NCI-H2029 (cell line): ENCODE measurements around the gene CFAP74.

Experiments
- DNase-seq: peaks from one replicate; lab custom pipeline; 2025; lab: John Stamatoyannopoulos, UW

Gene CFAP74

GRCh38 chr1:1926886-1927660 is 76.5 kb downstream of the CFAP74 start:
- DNase-seq, result no peak

DNA sequence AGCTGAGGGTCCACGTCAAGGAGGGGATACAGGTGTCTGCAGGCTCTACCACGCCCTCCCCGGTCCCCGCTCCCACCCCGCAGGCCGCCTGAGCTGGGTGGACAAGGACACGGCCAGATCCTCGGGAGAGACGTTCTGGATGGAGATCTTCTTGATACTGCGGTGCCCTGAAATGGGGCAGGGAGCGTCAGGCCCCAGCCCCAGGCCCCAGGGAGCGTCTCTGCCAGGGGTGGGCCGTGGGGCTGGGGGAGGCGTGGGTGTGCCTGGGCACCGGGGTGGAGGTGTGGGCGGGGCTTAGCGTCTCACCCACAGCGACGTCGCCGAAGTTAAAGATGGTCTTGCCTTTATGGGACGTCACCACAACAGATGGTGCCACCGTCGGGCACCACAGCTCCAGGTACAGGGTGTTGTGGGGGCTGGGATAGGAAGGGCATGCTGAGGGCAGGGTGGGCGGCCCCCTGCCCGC is 77.2 kb downstream of the CFAP74 start:
- DNase-seq, result no peak

DNA sequence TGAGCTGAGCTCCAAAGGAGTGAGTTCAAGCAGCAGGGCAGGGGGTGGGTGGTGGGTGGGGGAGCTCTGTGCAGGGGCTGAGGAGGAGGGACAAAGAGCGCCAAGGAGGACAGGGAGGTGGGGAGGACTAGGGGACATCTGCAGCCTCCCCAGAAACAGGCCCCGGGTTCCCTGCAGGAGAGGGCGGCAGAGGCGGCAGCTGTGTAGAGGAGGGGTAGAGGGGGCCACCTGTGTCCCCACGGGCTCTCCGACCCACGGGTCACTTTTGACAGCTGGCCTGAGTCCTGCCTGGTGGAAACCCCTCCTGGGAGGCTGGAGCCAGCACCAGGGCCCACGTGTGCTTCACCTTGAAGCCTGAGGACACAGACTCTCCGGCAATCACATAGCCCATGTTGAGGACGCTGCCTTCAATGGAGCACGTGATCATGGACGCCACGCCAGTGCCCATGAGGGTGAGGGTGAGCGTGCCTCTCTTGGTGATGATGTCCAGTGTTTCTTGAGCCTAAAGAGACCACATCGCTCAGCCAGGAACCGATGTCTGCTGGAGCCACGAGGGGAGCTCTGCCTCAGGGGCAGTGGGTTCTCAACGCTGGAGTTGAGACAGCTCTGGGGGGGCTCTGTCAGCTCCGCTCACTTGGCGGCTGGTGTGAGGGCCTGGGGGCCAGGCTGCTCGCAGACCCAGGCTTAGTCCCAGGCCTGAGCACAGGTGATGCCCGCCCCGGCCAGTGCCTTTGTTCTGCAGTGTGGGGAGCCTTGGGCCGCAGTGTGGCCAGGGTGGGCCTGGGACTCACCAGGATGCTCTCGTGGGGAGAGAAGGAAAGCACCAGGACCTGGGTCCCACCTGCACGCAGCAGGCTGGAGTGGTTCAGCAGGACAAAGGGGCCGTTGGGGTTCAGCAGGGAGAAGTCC is 77.9 kb downstream of the CFAP74 start:
- no peak for DNase-seq

GRCh38 chr1:1924849-1925248 is 78.7 kb downstream of the CFAP74 start:
- DNase-seq, result no peak

DNA sequence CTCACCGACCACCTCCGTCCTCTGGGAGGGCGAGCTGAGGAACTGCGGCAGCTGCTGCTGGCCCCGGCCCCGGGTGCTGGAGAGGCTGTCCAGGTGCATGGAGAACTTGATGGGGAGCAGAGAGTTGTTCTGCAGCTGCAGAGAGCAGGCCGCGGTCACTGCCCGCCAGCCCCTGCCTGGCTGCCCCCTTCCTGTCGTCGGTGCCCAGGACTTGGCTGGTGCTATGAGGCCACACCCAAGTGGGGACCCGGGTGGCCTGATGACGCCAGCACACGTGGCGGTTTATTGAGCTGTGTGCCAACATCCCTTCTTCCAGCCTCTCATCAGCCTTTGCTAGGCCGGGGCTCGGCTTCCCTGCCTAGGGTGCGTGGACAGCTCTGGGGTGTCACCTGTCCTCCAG is 79.2 kb downstream of the CFAP74 start:
- DNase-seq, result no peak

DNA sequence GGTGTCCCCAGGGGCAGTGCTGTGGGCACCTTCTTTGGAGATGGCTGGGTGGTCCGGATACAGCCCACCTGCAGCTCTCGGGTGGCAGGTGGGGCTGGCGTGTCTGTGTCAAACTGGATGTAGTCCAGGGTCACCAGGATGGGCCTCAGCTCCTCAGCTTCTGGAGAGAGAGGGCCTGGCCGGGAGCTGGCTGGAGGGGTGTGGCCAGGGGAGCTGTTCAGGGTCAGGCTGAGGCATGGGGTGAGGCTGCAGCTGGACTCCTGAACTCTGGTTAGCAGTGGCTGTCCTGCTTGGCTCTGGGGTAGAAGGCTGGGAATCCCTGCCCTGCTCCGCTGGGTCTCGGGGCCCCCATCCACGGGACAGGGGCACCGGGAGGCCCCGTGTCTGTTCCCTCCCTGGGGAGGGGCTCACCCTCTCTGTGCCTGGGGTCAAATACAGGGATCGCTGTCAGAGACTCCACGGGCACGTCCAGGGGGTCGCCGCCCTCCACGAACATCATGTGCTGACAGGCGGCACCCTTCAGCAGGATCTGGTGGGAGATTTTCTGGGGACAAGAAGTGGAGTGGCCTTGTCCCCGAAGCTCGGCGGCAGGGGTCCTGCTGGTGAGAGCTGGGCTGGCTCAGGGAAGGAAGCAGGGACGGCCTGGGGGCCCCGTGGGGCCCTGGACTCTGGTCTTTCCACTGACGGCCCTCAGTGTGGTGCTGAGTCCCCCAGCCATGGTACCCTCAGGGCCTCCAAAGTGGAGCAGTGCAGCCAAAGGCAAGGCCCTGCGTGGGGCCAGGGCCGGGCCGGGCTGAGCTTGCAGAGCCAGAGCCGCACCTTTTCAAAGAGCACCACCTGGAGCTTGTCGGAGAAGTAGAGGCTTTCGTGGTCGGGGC is 80.4 kb downstream of the CFAP74 start:
- no peak for DNase-seq

- no peak for DNase-seq
These were observed 81.0 kb downstream of the CFAP74 start for GRCh38 chr1:1922702-1922955.

GRCh38 chr1:1921901-1922701 is 81.5 kb downstream of the CFAP74 start:
- no peak for DNase-seq

- no peak for DNase-seq
These were observed 82.1 kb downstream of the CFAP74 start for GRCh38 chr1:1921459-1921862.

DNA sequence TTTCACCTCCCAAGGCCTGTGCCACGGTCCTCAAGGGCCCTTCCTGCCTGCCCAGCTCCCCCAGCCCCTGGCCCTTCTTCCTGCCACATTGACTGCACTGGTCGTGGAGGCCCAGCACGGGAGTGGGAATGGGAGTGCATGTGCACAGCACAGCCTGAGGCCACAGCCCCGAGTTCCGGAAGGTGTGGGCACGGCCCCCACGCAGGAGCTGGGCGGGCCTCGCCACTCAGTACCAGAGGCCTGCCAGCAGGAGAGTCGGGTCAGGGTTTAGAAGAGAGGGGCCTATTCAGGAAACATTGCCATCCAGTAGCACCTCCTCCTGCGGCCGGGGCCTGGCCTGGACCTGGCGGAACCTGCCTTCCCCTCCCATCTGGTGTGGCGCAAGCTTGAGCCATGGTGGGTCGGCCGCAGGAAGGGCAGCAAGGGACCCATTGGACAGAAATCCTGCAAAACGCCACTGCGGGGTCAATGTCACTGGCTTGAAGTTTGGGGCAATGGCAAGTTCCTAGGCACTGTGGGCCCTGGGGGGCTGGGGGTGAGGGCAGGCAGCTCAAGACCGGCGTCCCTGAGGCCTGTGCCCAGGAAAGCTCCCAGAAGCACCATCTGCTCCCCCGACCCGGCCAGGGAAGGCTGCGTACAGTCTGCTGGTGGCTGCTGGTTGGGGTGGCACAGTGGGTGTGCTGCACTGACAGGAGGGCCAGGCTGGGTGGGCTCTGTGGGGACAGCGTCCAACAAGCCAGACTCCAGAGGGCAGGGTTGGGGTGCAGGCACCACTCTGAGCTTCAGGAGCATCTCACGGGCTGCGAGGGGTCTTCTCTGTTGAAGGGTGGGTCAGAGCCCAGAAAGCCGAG is 82.8 kb downstream of the CFAP74 start:
- DNase-seq, result no peak

DNA sequence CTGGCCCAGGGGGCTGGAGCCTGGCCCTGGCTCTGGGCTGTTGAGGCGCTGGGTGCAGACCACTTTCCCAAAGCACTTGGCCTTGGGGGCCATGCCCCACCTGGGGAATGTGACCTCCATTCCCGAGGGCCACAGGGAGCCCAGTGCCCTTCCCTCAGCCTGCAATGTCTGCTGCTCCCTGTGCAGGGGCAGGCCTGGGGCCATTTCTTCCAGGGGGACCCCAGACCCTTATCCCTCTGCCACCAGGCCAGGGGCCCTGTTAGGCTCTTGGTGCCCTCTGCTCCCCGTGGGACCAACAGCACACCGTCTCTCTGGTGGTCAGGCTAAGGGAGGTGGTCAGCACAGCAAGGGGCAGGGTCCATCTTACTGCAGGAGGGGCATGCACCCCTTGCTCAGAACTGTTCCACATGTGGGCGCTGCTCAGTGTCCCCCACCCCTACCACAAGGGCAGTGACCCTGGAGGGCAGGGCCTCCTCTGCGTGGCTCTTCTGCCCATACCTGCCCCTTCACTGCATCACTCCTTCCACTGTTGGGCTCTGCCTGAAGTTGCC is 83.5 kb downstream of the CFAP74 start:
- DNase-seq, result no peak

DNA sequence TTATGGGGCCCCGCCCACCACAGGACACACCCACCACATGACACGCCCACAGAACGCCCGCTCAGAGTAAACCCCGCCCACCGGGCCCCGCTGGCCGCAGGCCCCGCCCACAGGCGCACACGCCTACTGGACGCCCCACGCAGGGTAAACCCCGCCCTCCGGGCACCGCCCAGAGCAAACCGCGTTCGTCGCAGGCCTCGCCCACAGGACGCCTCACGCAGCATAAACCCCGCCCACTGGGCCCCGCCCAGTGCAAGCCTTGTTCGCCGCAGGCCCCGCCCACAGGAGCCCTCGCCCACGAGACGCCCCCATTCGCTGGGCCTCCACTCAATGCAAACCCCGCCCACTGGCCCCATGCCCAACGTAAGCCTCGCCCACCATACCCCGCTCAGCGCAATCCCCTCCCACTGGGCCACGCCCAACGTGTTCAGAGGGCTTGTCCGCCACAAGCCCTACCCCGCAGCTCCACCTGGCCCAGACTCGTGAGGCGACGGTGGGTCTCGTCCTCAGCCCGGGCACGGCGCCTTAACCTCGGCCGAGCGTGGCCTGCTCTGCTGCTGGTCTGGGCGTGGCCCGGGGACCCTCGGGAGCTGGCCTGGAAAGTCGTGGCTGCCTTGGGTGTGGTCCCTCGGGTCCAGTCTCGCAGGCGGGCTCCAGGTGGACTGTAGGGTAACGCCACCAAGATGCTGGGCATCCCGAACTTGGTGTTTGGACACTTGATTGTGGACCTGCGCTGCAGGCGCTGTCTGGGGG is 84.1 kb downstream of the CFAP74 start:
- peak; percentile 96 for DNase-seq

DNA sequence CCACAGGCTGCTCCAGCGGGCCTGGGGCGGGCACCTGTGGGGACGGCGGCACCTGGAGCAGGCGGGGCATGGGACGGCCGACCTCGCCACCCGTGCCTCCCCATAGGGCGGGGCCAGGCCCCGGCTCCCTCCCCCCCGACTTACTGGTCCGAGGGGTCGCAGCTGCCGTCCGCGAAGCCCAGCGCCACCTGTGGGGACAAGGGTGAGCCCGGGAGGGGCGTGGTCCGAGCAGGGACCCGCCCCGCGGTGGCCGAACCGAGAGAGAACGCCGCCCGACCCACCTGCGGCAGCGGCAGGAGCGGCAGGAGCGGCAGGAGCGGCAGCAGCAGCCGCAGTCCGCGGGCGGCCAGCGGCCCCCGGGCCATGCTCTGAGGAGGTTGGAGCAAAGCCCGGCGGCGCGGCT is 84.7 kb downstream of the CFAP74 start, which contains the start of gene TMEM52:
Gene TMEM52, minus strand, starts transcription at position 379 of the 403 bp plus-strand sequence. Its CDS starts 14 bp downstream, at position 365.
- no peak for DNase-seq

DNA sequence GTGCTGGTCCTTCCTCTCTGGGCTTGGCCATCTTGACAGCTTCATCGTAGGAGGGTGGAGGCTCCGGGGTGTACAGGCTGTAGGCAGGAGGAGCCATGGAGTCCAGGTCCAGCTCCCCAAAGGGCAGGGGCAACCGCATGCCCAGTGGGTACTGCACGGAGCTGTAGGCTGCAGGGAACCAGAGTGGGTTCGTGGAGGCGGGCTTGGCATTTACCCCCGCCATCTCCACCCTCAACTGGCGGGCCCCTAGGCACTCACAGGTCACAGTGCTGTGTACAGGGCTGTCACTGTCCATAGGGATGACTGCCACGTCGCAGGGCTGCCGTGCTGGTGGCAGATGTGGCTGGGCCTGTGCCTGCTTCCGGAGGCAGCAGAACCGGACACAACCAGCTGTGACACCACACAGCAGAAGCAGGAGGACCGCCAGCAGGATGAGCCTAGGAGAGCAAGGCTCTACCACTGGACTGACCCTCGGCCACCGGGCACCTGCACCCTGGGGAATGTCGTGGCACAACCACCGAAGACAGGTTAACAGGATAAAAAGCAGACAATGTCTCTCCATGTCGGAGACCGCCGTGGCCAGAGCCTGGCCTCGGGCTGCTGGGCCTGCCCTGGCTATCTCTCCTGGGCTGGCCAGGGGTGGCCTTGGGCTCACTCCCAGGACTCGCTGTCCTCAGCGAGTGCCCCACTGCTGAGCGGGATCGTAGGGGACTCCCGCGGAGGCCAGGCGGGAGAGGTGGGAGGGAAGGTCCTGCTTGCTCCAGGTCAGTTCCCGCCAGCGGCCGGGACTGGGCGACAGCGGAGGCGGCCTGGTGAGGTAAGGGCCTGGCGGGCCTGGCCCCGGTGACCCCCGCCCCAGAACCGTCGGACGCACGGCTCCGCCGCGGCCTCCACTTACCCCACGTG is 85.3 kb downstream of the CFAP74 start:
- DNase-seq, result no peak

GRCh38 chr1:1917304-1917976 is 86.1 kb downstream of the CFAP74 start:
- no peak for DNase-seq

- DNase-seq, result no peak
These were observed 86.7 kb downstream of the CFAP74 start for GRCh38 chr1:1916851-1917251.

DNA sequence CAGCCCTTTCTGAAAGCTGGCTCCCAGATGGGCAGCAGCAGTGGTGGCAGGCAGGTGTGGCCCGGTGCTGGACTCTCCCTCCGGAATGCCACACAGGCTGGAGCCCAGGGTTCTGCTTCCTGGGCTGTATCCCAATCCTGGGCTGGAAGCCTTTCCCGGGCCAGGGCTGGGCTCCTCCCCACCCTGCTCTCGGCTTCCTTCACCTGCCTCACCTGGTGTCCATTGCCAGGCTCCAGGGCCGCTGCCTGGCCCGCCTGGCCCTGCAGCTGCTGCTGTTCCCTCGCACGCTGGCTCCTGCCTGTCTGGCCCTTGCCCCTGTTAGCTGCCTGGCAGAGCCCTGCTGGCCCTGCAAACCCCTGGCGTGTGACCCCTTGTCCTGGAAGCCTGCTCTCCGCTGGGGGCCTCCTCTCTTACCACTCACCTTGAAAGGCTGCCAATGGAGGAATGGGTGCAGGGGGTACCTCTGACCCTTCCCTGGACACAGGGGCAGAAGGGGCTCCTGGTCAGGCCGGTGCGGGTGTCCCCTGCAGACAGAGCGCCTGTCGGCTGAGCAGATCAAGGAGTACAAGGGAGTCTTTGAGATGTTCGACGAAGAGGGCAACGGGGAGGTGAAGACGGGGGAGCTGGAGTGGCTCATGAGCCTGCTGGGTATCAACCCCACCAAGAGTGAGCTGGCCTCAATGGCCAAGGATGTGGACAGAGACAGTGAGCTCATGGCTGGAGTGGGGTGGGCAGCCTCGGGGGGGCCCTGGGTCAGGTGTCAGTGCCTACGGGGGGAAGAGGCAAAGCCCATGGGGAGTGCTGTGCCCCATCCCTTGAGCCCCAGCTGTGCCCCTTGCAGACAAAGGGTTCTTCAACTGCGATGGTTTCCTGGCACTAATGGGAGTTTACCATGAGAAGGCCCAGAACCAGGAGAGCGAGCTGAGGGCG is 87.4 kb downstream of the CFAP74 start:
- DNase-seq, result no peak
